LNCAP (cell line): ENCODE measurements around the gene COL15A1.

Experiments
- TF ChIP-seq, protein P1 (sequence below): fragments of 450-650 bp; IDR thresholded peaks from 2 replicates; pipeline ENCODE4 v1.5.1; 2017; ENCODE audit warnings: mild to moderate bottlenecking

COL15A1 gene

DNA sequence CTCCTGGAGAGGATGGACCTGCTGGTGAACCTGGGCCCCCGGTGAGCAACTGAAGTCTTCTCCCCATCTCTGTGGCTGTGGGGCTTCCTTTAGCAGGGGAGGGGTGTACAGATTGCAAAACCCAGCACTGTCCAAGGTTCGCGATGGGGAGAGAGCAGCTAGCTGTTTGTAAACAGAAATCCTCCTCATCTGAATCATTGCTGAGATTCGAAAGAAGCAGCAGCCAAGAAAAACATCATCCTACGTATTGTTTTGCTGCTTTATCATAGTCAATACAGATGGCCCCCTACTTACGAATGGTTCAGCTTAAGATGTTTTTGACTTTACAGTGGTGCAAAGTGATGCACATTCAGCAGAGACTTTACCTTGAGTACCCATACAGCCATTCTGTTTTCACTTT, 81.3 kb downstream of the COL15A1 start:
- TF ChIP-seq, protein P1, sequence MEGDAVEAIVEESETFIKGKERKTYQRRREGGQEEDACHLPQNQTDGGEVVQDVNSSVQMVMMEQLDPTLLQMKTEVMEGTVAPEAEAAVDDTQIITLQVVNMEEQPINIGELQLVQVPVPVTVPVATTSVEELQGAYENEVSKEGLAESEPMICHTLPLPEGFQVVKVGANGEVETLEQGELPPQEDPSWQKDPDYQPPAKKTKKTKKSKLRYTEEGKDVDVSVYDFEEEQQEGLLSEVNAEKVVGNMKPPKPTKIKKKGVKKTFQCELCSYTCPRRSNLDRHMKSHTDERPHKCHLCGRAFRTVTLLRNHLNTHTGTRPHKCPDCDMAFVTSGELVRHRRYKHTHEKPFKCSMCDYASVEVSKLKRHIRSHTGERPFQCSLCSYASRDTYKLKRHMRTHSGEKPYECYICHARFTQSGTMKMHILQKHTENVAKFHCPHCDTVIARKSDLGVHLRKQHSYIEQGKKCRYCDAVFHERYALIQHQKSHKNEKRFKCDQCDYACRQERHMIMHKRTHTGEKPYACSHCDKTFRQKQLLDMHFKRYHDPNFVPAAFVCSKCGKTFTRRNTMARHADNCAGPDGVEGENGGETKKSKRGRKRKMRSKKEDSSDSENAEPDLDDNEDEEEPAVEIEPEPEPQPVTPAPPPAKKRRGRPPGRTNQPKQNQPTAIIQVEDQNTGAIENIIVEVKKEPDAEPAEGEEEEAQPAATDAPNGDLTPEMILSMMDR = no peak

- TF ChIP-seq, protein P1 = no peak
Observed at GRCh38 chr9:99025616-99026270, 82.0 kb downstream of the COL15A1 start.

GRCh38 chr9:99026271-99026955, 82.7 kb downstream of the COL15A1 start:
- TF ChIP-seq, protein P1 = no peak

DNA sequence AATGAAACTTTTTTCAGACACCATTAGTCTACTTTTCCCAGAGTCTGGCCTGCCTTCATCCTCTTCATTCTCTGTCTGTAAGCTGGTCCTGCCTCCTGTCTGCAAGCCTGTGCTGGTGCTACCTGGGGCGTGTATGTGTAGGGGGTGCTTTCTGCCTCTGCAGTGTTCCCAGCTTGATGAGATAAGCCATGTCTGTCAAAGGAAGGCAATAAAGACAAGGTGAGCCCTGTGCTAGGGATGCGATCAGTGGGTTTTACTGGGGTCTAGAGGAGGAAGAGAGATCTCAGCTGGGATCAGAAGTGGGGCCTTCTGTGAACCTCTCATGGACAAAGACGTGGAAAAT, 83.2 kb downstream of the COL15A1 start:
- TF ChIP-seq, protein P1 = no peak

DNA sequence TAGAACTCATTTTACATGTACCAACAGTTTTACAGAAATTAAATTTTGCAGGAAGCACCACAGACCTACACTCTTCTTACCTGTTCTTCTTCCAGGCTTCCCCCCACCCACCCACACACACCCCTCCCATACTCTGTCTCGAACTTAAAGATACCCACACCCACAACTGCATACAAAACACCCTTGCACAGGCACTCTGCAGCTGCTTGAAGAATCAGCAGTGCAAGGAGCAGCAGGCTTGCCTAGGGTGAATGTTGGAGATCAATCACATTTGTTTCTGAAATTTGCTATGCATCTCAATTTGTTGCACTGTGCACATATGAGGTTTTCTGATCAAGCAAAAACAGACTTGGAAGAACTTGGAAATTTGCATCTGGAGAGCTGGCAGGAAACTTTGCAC, 83.7 kb downstream of the COL15A1 start:
- TF ChIP-seq, protein P1 = no peak

DNA sequence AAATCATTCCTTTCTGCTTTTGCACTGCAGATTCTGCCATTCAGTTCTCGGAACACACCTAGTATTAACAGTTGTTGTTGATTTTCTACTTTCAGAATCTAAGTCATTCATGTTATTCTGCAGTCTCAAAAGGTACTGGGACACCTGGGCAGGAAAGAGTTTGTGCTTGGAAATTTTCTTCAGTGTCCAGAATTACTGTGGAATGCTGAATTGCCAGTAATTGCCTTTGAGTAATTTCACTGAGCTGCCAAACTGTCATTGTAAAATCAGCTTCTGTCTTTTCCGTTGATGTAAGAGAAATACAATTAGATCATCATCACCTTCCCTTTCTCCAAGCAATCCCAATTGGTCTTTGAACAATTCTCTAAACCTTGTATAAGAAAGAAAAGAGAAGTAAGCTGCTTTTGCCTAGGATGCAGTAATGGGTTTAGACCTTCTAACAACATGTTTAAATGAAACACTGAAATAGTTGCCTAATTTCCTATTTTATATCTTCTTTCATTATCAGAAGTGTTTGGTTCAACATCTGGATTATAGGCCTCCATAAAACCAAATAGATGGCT, 85.5 kb downstream of the COL15A1 start:
- TF ChIP-seq, protein P1 = no peak

DNA sequence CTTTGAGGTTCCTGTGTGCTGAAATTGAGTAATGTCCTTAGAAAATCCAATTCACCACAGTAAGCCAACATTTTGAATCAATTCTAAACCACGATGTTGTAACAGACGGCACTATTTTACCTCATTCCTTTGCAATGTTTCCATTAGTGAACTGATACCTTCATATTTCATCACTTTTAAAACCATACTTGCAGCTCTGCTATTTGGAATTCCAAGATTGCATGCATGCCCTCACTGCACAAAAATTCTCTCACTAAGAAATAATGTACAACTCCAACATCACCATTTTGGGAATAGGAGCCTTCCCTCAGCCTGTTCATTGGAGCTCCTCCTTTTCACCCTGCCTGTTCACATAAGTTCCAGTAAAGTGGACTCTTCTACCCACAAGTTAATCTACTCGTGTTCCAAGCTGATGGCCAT, 86.4 kb downstream of the COL15A1 start:
- TF ChIP-seq, protein P1 = no peak
